Neutrophil (primary cell): ENCODE measurements around the gene NTRK2.

Source experiments
- H3K27ac ChIP-seq: fragments of 200-600 bp; sonication (generic); 2 replicates; pipeline ENCODE4 v1.5.1; 2016; ENCODE audit warnings: mild to moderate bottlenecking, moderate library complexity
- H3K27me3 ChIP-seq: fragments of 200-600 bp; sonication (generic); 2 replicates; pipeline ENCODE4 v1.6.0; 2016; ENCODE audit warnings: mild to moderate bottlenecking
- H3K36me3 ChIP-seq: fragments of 200-600 bp; sonication (generic); 2 replicates; pipeline ENCODE4 v1.5.1; 2017
- H3K4me1 ChIP-seq, 2 experiments: fragments of 200-600 bp in 1 of 2; sonication (generic) in 1 of 2; 1 replicate in 1 of 2; 2 replicates in 1 of 2; pipeline versions ENCODE4 v1.5.1 to v1.6.1; 2013 to 2016; ENCODE audit warnings: low read depth in 1 of 2, low read length in 1 of 2, mild to moderate bottlenecking in 1 of 2, moderate library complexity in 1 of 2; ENCODE audit not compliant: control insufficient read depth in 1 of 2, insufficient read depth in 1 of 2
- H3K4me3 ChIP-seq, 2 experiments: fragments of 200-600 bp in 1 of 2; sonication (generic) in 1 of 2; 1 replicate in 1 of 2; 2 replicates in 1 of 2; pipeline ENCODE4 v1.5.1; 2013 to 2016; ENCODE audit warnings: low read depth in 1 of 2, low read length in 1 of 2, mild to moderate bottlenecking in 1 of 2, moderate library complexity in 1 of 2
- H3K9me3 ChIP-seq: fragments of 200-600 bp; sonication (generic); 2 replicates; pipeline ENCODE4 v1.5.1; 2016
- TF ChIP-seq, protein P1 (sequence below): fragments of 200-600 bp; sonication (generic); IDR thresholded peaks from 2 replicates; pipeline ENCODE4 v1.5.1; 2016; ENCODE audit warnings: antibody characterized with exemption

The NTRK2 gene

DNA sequence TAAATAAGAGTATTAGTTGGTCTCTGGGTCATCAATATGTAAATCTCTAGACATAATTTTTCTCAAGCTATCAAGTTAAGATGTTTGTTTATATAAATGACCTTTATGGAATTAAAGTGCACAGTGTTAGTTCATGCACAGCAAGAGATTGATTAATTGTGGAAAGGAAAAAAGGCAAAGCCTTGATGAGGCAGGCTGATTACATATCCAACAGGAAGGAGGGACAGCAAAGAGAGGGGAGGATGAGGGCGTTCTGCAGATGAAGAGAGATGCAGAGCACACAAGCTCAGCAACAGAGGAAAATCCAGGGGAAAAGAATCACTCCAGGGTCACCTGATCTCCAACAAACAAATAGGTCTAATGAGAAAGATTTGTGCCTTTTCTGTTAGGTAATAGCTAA lies 16.5 kb downstream of the NTRK2 start:
- TF ChIP-seq, protein P1, sequence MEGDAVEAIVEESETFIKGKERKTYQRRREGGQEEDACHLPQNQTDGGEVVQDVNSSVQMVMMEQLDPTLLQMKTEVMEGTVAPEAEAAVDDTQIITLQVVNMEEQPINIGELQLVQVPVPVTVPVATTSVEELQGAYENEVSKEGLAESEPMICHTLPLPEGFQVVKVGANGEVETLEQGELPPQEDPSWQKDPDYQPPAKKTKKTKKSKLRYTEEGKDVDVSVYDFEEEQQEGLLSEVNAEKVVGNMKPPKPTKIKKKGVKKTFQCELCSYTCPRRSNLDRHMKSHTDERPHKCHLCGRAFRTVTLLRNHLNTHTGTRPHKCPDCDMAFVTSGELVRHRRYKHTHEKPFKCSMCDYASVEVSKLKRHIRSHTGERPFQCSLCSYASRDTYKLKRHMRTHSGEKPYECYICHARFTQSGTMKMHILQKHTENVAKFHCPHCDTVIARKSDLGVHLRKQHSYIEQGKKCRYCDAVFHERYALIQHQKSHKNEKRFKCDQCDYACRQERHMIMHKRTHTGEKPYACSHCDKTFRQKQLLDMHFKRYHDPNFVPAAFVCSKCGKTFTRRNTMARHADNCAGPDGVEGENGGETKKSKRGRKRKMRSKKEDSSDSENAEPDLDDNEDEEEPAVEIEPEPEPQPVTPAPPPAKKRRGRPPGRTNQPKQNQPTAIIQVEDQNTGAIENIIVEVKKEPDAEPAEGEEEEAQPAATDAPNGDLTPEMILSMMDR, result no peak

DNA sequence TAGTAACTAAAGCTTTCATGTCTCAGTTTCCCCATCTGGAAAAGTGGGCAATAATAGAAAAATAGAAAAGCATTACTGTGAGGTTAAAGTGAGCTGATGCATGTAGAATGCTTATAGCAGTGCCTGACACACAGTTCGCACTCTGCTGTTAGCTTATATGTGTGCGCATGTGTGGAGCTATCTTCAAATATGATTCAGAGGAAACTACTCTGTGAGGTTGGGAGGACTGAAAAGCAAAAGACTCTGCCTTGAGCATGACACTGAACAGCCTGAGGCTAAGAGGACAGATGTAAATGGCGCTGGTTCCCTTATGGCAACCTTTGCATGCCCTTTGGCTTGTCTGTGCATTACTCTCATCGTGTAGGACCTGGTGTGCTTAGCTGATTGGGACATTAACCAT lies 19.4 kb downstream of the NTRK2 start:
- no peak overlapping the region for H3K4me3 ChIP-seq
- TF ChIP-seq, protein P1, result no peak
- no peak overlapping the region for H3K27ac ChIP-seq
- no peaks in the 10 kb centered on the region for H3K9me3 ChIP-seq
- no peaks in the 10 kb centered on the region for H3K36me3 ChIP-seq
- H3K27me3 ChIP-seq, result peaks cover 4% of the 10 kb centered on the region
- no peaks in the 10 kb centered on the region for H3K4me1 ChIP-seq

More for the DNA sequence above, 16.5 kb downstream of the NTRK2 start:
- no peaks in the 10 kb centered on the region for H3K4me1 ChIP-seq
- no peak overlapping the region for H3K27ac ChIP-seq
- no peak overlapping the region for H3K4me3 ChIP-seq
- H3K36me3 ChIP-seq, result no peaks in the 10 kb centered on the region
- H3K9me3 ChIP-seq, result no peaks in the 10 kb centered on the region
- H3K27me3 ChIP-seq, result peaks cover 4% of the 10 kb centered on the region

DNA sequence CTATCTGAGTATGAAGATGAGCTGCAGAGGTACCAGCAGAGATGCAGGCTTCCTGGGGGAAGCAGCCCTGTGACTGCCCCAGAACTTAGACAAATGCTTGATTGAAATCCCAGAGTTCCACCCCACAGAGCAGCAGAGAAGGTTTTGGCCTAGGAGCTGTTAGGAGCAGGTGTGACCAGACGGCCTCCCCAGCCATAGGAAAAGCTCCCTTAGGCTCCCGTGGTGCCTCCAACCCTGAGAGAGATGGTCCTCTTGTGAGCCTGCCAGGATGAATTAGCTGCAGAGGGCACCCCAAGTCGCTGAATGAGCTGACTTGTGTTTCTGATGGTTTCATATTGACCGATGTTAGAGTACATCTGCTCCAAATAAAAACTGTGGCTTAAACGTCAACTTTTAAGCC lies 22.1 kb downstream of the NTRK2 start:
- no peak overlapping the region for H3K27ac ChIP-seq
- no peaks in the 10 kb centered on the region for H3K4me1 ChIP-seq
- TF ChIP-seq, protein P1, result no peak
- no peaks in the 10 kb centered on the region for H3K36me3 ChIP-seq
- no peak overlapping the region for H3K4me3 ChIP-seq
- H3K9me3 ChIP-seq, result no peaks in the 10 kb centered on the region
- H3K27me3 ChIP-seq, result peaks cover 15% of the 10 kb centered on the region

DNA sequence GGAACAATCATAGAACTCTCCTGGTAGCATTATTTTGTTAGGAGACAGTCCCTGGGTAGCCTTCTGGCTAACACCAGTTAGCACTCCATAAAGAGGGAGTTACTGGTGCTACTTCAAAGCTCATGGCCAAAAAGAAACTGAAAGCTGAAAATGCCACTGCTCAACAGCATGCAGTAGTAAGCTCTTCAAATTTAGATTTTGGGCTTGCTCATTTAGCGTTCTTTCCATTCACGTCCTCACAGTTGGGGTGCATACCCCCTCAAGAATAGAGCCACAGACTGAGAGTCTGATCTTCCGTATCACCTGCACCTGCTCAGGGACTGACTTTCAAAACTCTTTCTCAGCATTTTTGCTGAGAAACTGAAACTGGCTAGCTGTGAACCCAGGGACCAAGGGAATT lies 24.7 kb downstream of the NTRK2 start:
- no peak overlapping the region for H3K27ac ChIP-seq

DNA sequence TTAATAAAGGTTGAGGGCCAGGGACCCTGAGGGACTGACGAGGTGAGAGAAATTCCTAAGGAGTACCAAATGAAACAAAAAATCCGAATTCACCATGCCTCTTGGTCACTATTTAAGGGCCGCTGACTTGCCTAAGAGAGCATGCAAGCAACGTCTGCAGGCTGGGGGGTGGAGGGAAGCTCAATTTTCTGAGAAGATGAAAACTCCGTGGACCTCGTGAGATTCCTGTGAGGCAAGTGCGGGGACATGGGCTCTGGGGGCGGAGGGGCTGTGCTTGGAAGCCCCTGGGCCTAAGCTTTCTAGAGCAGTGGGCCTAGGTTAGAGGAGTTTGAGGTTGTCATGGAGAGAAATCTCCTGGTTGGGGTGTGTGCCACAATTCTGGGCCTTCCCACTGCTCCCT lies 27.5 kb downstream of the NTRK2 start:
- Histone ChIP-seq H3K27me3 (peaks cover 43% of the 10 kb centered on the region), H3K9me3 (no peaks in the 10 kb centered on the region), H3K27ac (no peak overlapping the region), H3K36me3 (no peaks in the 10 kb centered on the region), H3K4me1 (no peaks in the 10 kb centered on the region), H3K4me3 (no peak overlapping the region)
- TF ChIP-seq, protein P1, result no peak

More for the DNA sequence above, 24.7 kb downstream of the NTRK2 start:
- TF ChIP-seq, protein P1, result no peak
- H3K9me3 ChIP-seq, result no peaks in the 10 kb centered on the region
- H3K36me3 ChIP-seq, result no peaks in the 10 kb centered on the region
- peaks cover 25% of the 10 kb centered on the region for H3K27me3 ChIP-seq
- no peak overlapping the region for H3K4me3 ChIP-seq
- H3K4me1 ChIP-seq, result no peaks in the 10 kb centered on the region
